Pulmonary artery endothelial cell (primary cell): ENCODE results near the gene TEDC1. TPM values are rescaled to one million over a fixed set of nuclear protein-coding genes. Genes with fewer than 3 reads are reported as not detected.

Experiments
- DNase-seq: peaks from one replicate; pipeline ENCODE4 v3.0.0-alpha.2; 2011; ENCODE audit warnings: low read depth, low spot score
- total RNA-seq: library from RNA; depleted of rRNA; stranded (reverse); fragments of >200 nt; gene quantifications from 2 replicates; pipeline ENCODE4 v1.2.3, GENCODE V29; 2014

TEDC1 gene
- total RNA-seq, 1 donor from 2014 or later: 14.2 TPM

- no peak for DNase-seq
Observed at GRCh38 chr14:105458010-105458409, 33.0 kb upstream of the TEDC1 start.

GRCh38 chr14:105458571-105458970, 32.5 kb upstream of the TEDC1 start:
- DNase-seq: no peak

- no peak for DNase-seq
Observed at GRCh38 chr14:105460116-105460515, 30.9 kb upstream of the TEDC1 start.

- no peak for DNase-seq
Observed at GRCh38 chr14:105460616-105461015, 30.4 kb upstream of the TEDC1 start.

GRCh38 chr14:105461903-105462302, 29.1 kb upstream of the TEDC1 start:
- DNase-seq: no peak

- no peak for DNase-seq
Observed at GRCh38 chr14:105464501-105464900, 26.5 kb upstream of the TEDC1 start.

- no peak for DNase-seq
Observed at GRCh38 chr14:105465209-105466031, 25.6 kb upstream of the TEDC1 start.

GRCh38 chr14:105466531-105467248, 24.4 kb upstream of the TEDC1 start:
- no peak for DNase-seq

- DNase-seq: no peak
Observed at GRCh38 chr14:105467249-105467941, 23.7 kb upstream of the TEDC1 start.

GRCh38 chr14:105467942-105468471, 23.0 kb upstream of the TEDC1 start:
- no peak for DNase-seq

- no peak for DNase-seq
Observed at GRCh38 chr14:105468621-105469241, 22.3 kb upstream of the TEDC1 start.

- no peak for DNase-seq
Observed at GRCh38 chr14:105469456-105470349, 21.3 kb upstream of the TEDC1 start.

GRCh38 chr14:105470350-105471296, 20.4 kb upstream of the TEDC1 start:
- no peak for DNase-seq

- DNase-seq: no peak
Observed at GRCh38 chr14:105471297-105471821, 19.7 kb upstream of the TEDC1 start.

- no peak for DNase-seq
Observed at GRCh38 chr14:105471823-105472485, 19.1 kb upstream of the TEDC1 start.

GRCh38 chr14:105472486-105472991, 18.5 kb upstream of the TEDC1 start:
- DNase-seq: no peak

- no peak for DNase-seq
Observed at GRCh38 chr14:105473033-105473676, 17.9 kb upstream of the TEDC1 start.
